Stimulated activated CD8-positive, alpha-beta memory T cell treated with anti-CD3 and anti-CD28 coated beads, Interleukin-15, amount 100 ng/mL, for 4 hours (primary cell): ENCODE data around the gene USP36.
"Not testable (repeated sequence)": the region's sequence is repeated elsewhere in the genome, so short reads cannot be mapped to it uniquely, and the experiment has no call there.

Source experiments
- DNase-seq, 2 donors: peaks; one replicate each; pipeline ENCODE4 v3.0.0-alpha.2; 2020; ENCODE audit warnings: low read depth in 2 of 2

USP36 gene

GRCh38 chr17:78767806-78768205 lies 72.8 kb downstream of the USP36 start:
- DNase-seq: no peak

DNA sequence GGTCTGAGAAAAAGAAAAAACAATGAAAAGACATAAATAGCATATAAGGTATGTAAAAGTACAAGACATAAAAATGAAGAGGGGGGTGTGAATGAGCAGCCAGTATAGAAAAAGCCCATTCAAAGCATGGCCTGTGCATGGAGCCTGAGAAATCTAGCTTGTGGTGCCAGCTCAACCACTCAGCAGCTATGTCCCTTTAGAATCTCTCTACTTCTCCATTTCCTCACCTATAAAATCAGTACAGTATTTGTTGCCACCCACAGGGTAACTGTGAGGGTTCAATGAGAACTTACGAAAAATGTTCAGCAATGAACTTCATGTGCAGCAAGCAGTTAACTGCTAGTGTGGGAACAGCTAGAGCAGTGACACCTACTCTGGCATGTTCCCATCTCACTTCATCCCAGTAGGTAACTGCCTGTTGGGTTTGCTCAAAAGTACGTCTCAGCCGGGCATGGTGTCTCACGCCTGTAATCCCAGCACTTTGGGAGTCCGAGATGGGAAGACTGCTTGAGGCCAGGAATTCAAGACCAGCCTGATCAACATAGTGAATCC lies 73.8 kb downstream of the USP36 start:
- no peak for DNase-seq

DNA sequence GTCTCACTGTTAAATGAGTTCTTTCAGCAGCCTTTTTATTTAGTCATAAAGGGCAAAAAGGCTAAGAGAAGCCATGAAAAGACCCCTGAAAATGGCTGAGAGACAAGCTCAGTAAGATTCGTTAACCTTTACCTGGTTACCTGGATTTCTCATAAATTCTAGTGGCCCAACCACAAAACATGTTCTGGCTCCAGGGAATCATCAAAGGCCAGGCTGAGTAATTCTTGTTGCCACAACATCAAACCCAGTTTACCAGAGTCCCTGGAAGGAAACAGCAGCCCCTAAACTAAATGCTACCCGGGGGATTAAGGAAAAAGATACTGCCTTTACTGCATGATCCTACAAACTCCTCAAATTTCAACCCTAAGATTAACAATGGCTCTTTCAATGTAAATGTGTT lies 74.4 kb downstream of the USP36 start:
- no peak for DNase-seq

- DNase-seq: no peak
Observed at GRCh38 chr17:78765821-78766220, 74.8 kb downstream of the USP36 start.

DNA sequence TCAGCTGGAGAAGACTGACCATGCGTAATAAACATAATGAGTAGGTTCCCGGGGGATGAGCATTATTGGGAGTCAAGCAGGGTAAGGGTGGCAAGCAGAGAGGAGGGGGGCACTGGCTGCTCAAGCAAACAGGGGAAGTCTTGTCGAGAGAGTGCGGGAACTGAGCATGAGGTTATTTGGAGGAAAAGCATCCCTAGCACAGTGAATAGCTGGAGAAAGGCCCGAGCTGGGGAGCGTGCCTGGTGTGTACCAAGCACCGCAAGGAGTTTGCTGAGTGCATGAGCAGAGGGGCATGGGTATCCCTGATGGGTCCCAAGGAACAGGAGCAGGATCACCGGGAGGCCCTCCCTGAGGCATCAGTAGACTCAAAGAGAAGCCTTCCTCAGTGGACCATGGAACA lies 75.7 kb downstream of the USP36 start:
- no peak for DNase-seq

DNA sequence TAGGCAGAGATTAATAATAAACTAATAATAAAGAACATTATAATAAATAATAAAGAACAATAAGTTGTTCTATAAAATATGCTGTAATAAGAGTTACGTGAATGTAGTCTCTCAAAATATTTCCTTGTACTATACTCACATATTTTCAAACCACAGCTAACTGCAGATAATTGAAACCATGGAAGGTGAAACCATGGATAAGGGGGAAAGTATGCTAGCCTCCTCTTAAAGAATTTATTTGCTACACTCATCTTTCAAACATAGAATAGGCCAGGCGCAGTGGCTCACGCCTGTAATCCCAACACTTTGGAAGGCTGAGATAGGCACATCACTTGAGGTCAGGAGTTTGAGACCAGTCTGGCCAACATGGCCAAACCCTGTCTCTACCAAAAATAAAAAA lies 77.1 kb downstream of the USP36 start:
- no peak for DNase-seq

- no peak for DNase-seq
Observed at GRCh38 chr17:78761789-78762406, 78.7 kb downstream of the USP36 start.

DNA sequence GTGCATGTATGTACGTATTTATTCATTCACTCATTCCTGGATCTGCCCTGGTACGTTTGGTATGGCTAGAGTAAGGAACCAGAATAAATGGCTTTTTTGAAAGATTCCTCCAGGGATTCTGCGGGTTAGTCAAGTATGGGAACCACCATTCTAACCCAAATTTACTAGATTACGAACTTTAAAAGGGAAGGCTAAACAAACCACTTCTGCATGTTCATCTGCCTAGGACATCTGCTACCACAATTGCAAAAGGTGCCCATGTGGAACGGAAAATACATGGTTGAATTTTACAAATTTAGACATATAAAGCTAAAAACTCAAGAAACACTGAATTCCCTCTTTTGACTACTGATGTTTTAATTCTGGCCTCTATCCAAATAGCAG lies 80.7 kb downstream of the USP36 start:
- no peak for DNase-seq

GRCh38 chr17:78759203-78759968 lies 81.2 kb downstream of the USP36 start:
- peak in 1 of 2 donors; percentile 38 for DNase-seq

DNA sequence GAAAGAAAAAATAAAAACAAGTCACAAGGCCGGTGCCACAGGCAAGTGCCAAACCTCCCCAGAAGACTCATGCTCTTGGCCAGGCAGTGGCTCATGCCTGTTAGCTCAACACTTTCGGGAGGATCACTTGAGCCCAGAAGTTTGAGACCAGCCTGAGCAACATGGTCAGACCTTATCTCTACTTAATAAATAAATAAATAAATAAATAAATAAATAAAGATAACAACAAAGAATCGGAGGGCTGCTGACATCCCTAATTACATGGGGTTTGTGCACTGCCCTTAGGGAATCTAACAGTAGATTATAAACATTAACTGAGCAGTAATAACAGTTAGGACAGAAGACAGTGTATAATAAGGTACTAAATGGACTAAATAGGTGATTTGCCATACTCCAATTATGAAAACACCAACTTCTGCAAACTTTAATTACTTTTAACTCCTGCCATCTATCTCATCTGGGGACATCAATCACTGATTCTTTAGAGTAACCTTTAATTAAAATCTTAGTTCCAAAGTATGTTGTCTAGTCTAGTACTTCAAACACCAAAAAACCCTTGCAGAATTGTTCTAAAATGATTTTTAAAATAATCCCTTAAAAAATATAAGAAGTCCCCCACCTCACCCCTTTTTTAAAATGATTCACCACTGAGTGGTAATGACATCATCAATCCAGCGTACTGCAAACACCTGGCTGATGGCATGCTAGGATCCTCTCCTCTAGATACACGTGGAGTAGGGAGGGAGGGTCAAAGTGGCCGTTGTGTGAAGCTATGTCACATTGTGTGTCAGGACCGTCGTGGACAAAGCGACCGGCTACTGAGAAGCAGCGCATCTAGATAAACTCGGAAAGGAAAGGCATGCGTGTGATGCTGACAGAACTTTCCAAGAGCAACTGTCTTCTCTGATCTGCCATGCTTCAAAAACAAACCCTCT lies 87.0 kb downstream of the USP36 start:
- no peak for DNase-seq

- no peak for DNase-seq
Observed at GRCh38 chr17:78751447-78752161, 89.0 kb downstream of the USP36 start.

- DNase-seq: not testable (repeated sequence)
Observed at GRCh38 chr17:78751000-78751399, 89.6 kb downstream of the USP36 start.

- DNase-seq: peak; percentile 57 to 61
Observed at GRCh38 chr17:78748730-78749317, 91.8 kb downstream of the USP36 start.

GRCh38 chr17:78748048-78748729 lies 92.4 kb downstream of the USP36 start:
- no peak for DNase-seq

- no peak for DNase-seq
Observed at GRCh38 chr17:78747488-78747887, 93.1 kb downstream of the USP36 start.

DNA sequence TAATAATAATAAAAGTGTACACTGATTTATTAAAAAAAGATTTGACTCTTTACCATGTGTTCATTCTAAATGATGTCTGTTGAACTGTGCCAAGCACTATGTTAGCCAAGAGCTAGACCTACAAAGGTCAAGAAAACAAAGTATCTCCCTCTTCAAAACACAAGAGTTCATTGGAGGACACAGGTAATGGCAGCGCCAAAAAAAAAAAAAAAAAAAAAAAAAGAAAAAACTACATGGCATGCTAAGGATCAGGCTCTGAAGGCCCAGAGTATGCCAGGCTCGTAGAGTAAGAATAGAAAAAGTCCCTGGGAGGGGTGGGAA lies 93.7 kb downstream of the USP36 start:
- no peak for DNase-seq

DNA sequence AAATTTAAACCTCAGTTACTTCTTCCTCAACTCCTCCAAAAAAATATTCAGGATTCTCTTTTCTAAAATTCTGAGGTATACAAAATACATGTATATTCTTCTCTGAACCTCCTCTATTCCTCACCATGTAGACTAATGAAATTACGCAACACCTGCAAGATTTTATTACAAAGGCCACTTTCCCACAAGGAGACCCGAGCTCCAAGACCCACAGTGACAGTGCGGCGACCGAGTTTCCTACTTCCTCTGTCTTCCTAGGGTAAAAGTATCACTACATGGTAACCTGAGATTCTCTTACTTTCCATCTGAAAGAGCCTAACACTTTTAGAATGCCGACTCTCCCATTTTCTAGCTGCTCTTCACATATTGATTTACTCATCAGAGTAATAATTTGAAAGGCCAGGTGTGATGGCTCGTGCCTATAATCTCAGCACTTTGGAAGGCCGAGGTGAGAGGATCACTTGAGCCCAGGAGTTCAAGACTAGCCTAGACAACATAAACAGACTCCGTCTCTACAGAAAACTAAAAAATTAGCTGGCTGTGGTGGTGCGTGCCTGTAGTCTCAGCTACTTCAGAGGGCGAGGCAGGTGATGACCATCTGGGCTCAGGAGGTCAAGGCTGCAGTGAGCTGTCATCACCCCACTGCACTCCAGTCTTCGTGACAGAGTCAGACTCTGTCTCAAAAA lies 94.2 kb downstream of the USP36 start:
- no peak for DNase-seq
